Measurements from ENCODE around the gene OIT3. TPM values are rescaled to one million over a fixed set of nuclear protein-coding genes. Genes with fewer than 3 reads are reported as not detected.

Gene OIT3
- total RNA-seq, 1 experiment from 2014 or later, result not detected

DNA sequence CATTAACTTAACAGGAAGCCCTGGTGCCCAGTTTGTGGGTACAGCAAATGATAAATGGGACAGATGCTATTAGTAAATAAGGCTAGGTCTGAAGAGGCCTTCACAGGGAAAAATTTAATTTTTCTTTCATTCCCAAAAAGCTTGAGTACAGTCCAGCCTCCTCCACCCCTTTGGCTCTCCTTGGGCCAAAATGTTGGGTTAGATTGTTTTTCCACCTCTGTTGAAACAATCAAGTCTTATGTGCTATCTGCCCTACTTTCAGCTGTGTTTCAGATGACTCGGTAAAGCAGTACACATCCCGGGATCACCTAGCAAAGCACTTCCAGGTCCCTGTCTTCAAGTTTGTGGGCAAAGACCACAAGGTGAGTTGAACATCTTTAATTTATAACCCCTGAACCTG, 36.7 kb downstream of the OIT3 start:
- intact Hi-C loops (cut with micrococcal nuclease), result no loop called here
- no peak for DNase-seq (ENCODE audit: unreplicated experiment)
- ChIA-PET CTCF (no interaction called here), POLR2A (interaction anchor here (0.7 kb wide), 1 partner anchor 304 kb away, joined by 3 read pairs; the partner anchor contains the start of gene MICU1)
- Mint-ChIP-seq H3K27me3 (ENCODE audit: insufficient read depth, unreplicated experiment) (no peaks in the 10 kb centered on the region), H3K4me1 (ENCODE audit: insufficient read depth, unreplicated experiment) (no peaks in the 10 kb centered on the region), H3K36me3 (ENCODE audit: insufficient read depth, unreplicated experiment) (no peaks in the 10 kb centered on the region), H3K27ac (ENCODE audit: low read depth, unreplicated experiment) (no peak overlapping the region), H3K4me3 (ENCODE audit: unreplicated experiment) (no peak overlapping the region), H3K9me3 (ENCODE audit: unreplicated experiment) (no peaks in the 10 kb centered on the region)
- BruUV-seq (replicated peaks), result no TSS peak
- TF ChIP-seq, protein P1, sequence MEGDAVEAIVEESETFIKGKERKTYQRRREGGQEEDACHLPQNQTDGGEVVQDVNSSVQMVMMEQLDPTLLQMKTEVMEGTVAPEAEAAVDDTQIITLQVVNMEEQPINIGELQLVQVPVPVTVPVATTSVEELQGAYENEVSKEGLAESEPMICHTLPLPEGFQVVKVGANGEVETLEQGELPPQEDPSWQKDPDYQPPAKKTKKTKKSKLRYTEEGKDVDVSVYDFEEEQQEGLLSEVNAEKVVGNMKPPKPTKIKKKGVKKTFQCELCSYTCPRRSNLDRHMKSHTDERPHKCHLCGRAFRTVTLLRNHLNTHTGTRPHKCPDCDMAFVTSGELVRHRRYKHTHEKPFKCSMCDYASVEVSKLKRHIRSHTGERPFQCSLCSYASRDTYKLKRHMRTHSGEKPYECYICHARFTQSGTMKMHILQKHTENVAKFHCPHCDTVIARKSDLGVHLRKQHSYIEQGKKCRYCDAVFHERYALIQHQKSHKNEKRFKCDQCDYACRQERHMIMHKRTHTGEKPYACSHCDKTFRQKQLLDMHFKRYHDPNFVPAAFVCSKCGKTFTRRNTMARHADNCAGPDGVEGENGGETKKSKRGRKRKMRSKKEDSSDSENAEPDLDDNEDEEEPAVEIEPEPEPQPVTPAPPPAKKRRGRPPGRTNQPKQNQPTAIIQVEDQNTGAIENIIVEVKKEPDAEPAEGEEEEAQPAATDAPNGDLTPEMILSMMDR (IDR thresholded peaks at IDR 0.05; ENCODE audit: unreplicated experiment), result no peak

DNA sequence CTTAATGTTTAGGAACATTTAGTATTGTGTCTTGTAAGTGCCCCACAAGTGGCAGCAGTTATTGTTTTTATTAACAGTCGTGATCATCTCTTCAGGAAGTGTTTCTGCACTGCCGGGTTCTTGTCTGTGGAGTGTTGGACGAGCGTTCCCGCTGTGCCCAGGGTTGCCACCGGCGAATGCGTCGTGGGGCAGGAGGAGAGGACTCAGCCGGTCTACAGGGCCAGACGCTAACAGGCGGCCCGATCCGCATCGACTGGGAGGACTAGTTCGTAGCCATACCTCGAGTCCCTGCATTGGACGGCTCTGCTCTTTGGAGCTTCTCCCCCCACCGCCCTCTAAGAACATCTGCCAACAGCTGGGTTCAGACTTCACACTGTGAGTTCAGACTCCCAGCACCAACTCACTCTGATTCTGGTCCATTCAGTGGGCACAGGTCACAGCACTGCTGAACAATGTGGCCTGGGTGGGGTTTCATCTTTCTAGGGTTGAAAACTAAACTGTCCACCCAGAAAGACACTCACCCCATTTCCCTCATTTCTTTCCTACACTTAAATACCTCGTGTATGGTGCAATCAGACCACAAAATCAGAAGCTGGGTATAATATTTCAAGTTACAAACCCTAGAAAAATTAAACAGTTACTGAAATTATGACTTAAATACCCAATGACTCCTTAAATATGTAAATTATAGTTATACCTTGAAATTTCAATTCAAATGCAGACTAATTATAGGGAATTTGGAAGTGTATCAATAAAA, 38.9 kb downstream of the OIT3 start:
- Mint-ChIP-seq H3K27ac (ENCODE audit: low read depth, unreplicated experiment) (no peak overlapping the region), H3K27me3 (ENCODE audit: insufficient read depth, unreplicated experiment) (no peaks in the 10 kb centered on the region), H3K4me3 (ENCODE audit: unreplicated experiment) (no peak overlapping the region), H3K9me3 (ENCODE audit: unreplicated experiment) (no peaks in the 10 kb centered on the region), H3K36me3 (ENCODE audit: insufficient read depth, unreplicated experiment) (no peaks in the 10 kb centered on the region), H3K4me1 (ENCODE audit: insufficient read depth, unreplicated experiment) (no peaks in the 10 kb centered on the region)
- CTCF ChIA-PET, result interaction anchor here (0.6 to 0.7 kb wide), 2 partner anchors 18 to 496 kb away, joined by 3 read pairs; no protein-coding TSS in a partner anchor
- no TSS peak for BruUV-seq (replicated peaks)
- POLR2A ChIA-PET, result no interaction called here
- no peak for DNase-seq (ENCODE audit: unreplicated experiment)
- TF ChIP-seq, protein P1 (IDR thresholded peaks at IDR 0.05; ENCODE audit: unreplicated experiment), result no peak
- intact Hi-C loops (cut with micrococcal nuclease), result no loop called here

DNA sequence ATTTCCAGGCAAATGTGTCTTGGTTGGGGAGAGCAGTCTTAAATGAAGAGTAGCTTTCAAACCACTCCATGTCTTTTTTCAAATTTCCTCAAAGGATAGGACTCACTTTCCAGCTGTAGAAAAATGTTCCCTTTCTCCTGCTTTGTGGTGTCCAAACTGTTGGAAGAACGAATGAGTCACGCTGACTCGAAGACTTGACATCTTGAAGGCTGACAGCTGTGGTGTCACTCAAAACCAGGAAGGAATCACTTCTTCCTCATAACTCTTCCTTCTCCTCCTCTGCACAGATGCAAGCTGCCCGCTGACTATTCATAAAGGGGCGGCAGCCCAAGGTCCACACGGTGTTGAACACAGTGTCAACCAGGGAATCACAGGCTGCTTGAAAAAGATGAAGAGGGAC, 41.8 kb downstream of the OIT3 start:
- DNase-seq (ENCODE audit: unreplicated experiment), result peak; percentile 34
- CTCF ChIA-PET, result no interaction called here
- no peak overlapping the region for H3K27ac Mint-ChIP-seq (ENCODE audit: low read depth, unreplicated experiment)

DNA sequence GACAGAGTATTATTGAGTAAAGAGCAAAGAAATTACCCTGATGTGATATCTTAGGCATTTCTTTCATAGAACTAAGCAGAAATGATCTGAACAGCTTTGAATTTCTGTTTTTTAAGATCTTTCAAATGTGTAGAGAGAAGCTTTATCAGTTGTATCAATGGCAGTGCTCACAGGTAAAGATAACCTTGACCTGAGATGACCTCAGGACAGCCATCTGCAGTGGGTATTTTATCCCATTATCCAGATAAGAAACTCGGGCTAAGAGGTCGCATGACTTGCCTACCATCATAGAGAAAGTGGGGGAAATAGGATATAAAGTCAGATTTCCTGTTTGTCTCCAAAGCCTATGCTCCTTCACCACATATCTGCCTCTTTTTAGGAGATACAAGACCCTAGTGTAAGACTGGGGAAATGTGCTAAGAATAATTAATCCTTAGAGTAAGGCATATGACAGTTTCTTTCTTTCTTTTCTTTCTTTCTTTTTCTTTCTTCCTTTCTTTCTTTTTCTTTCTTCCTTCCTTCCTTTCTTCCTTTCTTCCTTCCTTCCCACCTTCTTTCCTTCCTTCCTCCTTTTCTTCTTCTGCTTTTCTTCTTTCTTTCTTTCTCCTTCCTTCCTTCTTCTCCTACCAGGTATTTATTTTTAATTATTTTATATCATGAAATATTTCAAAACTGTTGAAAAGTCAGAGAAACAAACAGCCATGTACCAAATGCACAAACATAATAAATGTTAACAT, 50.1 kb downstream of the OIT3 start:
- ChIA-PET POLR2A (no interaction called here), CTCF (interaction anchor here (0.6 to 0.7 kb wide), 2 partner anchors 10 to 15 kb away, joined by 3 read pairs; no protein-coding TSS in a partner anchor)
- H3K36me3 Mint-ChIP-seq (ENCODE audit: insufficient read depth, unreplicated experiment), result no peaks in the 10 kb centered on the region
- H3K27me3 Mint-ChIP-seq (ENCODE audit: insufficient read depth, unreplicated experiment), result no peaks in the 10 kb centered on the region
- no peaks in the 10 kb centered on the region for H3K4me1 Mint-ChIP-seq (ENCODE audit: insufficient read depth, unreplicated experiment)
- no peaks in the 10 kb centered on the region for H3K9me3 Mint-ChIP-seq (ENCODE audit: unreplicated experiment)
- H3K4me3 Mint-ChIP-seq (ENCODE audit: unreplicated experiment), result no peak overlapping the region
- no TSS peak for BruUV-seq (replicated peaks)
- TF ChIP-seq, protein P1 (IDR thresholded peaks at IDR 0.05; ENCODE audit: unreplicated experiment), result no peak
- intact Hi-C loops (cut with micrococcal nuclease), result no loop called here
- DNase-seq (ENCODE audit: unreplicated experiment), result no peak
- no peak overlapping the region for H3K27ac Mint-ChIP-seq (ENCODE audit: low read depth, unreplicated experiment)

More for the DNA sequence above, 41.8 kb downstream of the OIT3 start:
- POLR2A ChIA-PET, result interaction anchor here (0.6 kb wide), 1 partner anchor 7 kb away, joined by 3 read pairs; no protein-coding TSS in a partner anchor
- intact Hi-C loops (cut with micrococcal nuclease), result no loop called here
- H3K36me3 Mint-ChIP-seq (ENCODE audit: insufficient read depth, unreplicated experiment), result no peaks in the 10 kb centered on the region
- no TSS peak for BruUV-seq (replicated peaks)
- no peaks in the 10 kb centered on the region for H3K27me3 Mint-ChIP-seq (ENCODE audit: insufficient read depth, unreplicated experiment)
- TF ChIP-seq, protein P1 (IDR thresholded peaks at IDR 0.05; ENCODE audit: unreplicated experiment), result no peak
- H3K9me3 Mint-ChIP-seq (ENCODE audit: unreplicated experiment), result no peaks in the 10 kb centered on the region
- no peaks in the 10 kb centered on the region for H3K4me1 Mint-ChIP-seq (ENCODE audit: insufficient read depth, unreplicated experiment)
- H3K4me3 Mint-ChIP-seq (ENCODE audit: unreplicated experiment), result no peak overlapping the region

Data from MCF 10A (cell line).